Uterus (tissue), 2 donors: ENCODE measurements around the gene RABGGTA.

Experiments
- POLR2A ChIP-seq, 2 donors: fragments of 450-650 bp; IDR thresholded peaks; one replicate each; pipeline ENCODE4 v1.6.1; 2016; ENCODE audit warnings: antibody characterized with exemption in 2 of 2, mild to moderate bottlenecking in 1 of 2, moderate library complexity in 1 of 2
- TF ChIP-seq, protein P1 (sequence below), 4 experiments: fragments of 200-600 bp in 2 of 4; fragments of 450-650 bp in 2 of 4; sonication (generic) in 2 of 4; IDR thresholded peaks; one replicate each; pipeline ENCODE4 v1.5.1; 2016 to 2019; ENCODE audit warnings: antibody characterized with exemption in 4 of 4, mild to moderate bottlenecking in 2 of 4, moderate library complexity in 1 of 4

DNA sequence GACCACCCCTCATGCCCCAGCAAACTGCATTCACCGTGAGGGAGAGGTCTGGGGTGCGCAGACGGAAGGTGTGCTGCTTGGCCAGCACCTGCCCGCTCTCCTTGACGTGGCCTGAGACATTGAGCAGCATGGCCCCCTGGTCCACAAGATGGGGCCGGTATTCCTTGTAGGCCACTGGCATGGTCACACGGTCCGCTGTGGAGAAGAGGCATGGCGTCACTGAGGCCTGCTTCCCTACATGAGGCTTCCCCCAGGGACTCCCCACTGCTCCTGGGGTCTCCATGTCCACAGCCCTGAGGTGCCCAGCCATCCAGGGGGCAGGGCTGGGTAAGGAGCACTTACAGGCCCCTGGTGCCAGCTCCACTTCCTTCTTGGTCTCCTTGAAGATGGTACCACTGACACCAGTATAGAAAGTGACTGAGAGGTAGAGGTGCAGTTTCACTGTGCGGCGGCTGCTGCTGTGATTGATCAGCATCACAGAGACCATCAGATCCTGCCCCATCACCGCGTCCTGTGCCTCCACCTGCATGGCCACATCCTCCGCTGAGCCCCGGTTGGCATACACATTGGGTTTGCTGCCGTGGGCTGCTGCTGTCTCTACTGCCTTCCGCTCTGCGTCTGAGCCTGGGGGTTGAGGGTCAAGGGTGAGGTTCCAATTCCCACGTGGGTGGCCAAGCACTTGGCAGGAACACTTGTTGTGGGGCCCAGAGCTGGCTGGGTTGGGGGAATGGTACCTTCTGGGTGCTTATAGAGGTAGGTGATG lies 16.6 kb downstream of the RABGGTA start:
- TF ChIP-seq, protein P1, sequence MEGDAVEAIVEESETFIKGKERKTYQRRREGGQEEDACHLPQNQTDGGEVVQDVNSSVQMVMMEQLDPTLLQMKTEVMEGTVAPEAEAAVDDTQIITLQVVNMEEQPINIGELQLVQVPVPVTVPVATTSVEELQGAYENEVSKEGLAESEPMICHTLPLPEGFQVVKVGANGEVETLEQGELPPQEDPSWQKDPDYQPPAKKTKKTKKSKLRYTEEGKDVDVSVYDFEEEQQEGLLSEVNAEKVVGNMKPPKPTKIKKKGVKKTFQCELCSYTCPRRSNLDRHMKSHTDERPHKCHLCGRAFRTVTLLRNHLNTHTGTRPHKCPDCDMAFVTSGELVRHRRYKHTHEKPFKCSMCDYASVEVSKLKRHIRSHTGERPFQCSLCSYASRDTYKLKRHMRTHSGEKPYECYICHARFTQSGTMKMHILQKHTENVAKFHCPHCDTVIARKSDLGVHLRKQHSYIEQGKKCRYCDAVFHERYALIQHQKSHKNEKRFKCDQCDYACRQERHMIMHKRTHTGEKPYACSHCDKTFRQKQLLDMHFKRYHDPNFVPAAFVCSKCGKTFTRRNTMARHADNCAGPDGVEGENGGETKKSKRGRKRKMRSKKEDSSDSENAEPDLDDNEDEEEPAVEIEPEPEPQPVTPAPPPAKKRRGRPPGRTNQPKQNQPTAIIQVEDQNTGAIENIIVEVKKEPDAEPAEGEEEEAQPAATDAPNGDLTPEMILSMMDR (IDR thresholded peaks at IDR 0.05), result no peak
- no peak for TF ChIP-seq POLR2A (IDR thresholded peaks at IDR 0.05)
